ENCODE measurements around the gene EMB. TPM values are rescaled to one million over a fixed set of nuclear protein-coding genes. Genes with fewer than 3 reads are reported as not detected.
"Not testable (repeated sequence)": the region's sequence is repeated elsewhere in the genome, so short reads cannot be mapped to it uniquely, and the experiment has no call there.

Gene EMB, protein sequence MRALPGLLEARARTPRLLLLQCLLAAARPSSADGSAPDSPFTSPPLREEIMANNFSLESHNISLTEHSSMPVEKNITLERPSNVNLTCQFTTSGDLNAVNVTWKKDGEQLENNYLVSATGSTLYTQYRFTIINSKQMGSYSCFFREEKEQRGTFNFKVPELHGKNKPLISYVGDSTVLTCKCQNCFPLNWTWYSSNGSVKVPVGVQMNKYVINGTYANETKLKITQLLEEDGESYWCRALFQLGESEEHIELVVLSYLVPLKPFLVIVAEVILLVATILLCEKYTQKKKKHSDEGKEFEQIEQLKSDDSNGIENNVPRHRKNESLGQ
- total RNA-seq: 15.9 TPM
- long read RNA-seq, full-length matches to known transcripts: 5 of 6 reads
- long read RNA-seq, partial matches to known transcripts: 0 of 6 reads
- long read RNA-seq, other reads (novel, unspliced or antisense): 1 of 6 reads

DNA sequence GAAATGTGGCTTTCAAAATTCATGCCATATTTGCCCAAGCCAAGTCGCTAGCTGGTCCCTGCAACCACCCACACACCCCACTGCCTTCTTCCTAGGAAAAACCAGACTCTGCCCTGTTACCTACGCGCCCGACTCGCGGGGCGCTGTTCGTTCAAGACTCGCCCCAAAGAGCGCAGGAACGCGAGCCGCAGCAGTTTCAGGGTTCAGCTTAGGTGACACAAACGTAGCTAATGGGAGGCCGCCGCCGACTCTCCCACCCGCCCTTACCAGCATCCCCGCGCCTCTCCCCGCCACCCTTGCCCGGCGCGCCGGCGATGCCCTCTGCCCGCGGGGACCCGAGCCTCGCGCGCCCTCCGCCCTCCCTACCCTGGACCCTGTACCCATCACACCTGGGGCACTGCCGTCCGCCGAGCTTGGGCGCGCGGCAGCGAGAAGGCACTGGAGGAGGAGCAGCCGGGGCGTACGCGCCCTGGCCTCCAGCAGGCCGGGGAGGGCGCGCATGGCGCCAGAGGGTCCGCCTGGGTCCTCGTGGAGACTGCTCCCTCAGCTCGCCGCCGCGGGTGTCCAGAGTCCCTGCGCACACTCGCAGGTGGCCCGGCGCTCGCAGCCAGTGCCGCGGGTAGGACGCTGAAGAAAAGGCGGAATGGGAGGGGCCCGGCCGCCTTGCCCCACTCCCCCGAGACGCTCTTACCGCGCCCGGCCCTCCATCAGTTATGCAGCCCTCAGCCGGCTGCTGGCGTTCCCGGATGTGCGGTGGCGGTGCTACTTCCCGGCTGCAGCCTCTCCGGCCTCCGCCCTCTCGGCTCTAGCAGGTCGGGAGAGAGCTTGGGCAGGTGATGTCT lies at the start of gene EMB:
TSS of gene EMB (minus strand) at position 638 of the 842 bp plus-strand sequence. CDS start at position 501, 137 bp downstream.
- ATAC-seq (ENCODE audit: poor library complexity) (peak; percentile 91), DNase-seq (peak; percentile 85)
- intact Hi-C loops (cut with DNase I): no loop called here

DNA sequence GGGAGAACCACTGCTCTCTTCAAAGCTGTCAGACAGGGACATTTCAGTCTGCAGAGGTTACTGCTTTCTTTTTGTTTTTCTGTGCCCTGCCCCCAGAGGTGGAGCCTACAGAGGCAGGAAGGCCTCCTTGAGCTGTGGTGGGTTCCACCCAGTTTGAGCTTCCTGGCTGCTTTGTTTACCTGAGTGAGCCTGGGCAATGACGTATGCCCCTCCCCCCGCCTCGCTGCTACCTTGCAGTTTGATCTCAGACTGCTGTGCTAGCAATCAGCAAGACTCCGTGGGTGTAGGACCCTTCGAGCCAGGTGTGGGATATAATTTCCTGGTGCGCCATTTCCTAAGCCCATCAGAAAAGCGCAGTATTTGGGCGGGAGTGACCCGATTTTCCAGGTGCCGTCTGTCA lies 48.4 kb upstream of the EMB start:
- intact Hi-C loops (cut with DNase I); DNase-seq; ATAC-seq (ENCODE audit: poor library complexity): not testable (repeated sequence)

DNA sequence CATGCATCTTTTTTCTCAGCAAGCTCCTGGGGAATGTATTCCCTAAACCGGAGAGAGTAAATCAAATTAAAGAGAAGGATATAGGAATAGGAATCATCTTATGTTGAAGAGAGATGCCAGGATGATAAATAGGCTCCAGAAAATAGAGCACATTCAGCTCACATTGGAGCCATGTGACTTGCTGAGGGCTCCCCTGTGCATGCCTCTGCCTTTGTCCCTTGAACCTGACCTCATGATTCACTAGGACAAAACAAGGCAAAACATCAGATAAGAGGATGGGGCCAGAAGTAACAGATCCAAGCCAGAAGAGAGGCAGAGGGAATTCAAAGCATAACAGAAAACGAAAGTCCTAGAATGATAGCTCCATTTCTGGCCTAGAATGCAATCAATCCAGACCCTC lies 37.7 kb upstream of the EMB start:
- intact Hi-C loops (cut with DNase I); DNase-seq; ATAC-seq (ENCODE audit: poor library complexity): not testable (repeated sequence)

DNA sequence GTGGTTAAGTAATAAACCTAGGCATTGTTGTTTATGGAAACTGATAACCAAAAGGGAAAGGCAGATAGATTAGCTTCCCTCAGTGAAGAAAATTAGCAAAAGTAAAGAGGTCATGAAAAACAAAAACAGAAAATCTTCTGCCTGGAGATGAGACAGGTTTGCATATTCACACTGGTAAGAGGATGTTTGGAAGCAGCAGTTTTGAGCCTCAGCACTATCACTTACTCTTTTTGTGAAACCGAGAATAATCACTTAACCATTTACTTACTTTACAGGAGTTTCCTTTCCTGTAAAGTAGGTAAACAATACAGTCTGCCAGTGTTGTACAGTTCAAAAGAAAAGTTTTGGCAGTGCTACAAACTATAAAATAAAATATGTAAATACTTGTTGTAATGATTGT lies 35.5 kb upstream of the EMB start:
- ATAC-seq (ENCODE audit: poor library complexity) (no peak), DNase-seq (no peak)
- intact Hi-C loops (cut with DNase I): no loop called here

DNA sequence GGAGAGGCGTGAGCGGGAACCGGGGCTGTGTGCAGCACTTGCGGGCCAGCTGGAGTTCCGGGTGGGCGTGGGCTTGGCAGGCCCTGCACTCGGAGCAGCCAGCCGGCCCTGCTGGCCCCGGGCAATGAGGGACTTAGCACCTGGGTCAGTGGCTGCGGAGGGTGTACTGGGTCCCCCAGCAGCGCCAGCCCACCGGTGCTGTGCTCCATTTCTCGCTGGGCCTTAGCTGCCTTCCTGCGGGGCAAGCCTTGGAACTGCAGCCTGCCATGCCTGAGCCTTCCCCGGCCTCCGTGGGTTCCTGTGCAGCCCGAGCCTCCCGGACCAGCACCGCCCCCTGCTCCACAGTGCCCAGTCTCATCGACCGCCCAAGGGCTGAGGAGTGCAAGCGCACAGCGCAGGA lies 23.9 kb upstream of the EMB start:
- ATAC-seq (ENCODE audit: poor library complexity); intact Hi-C loops (cut with DNase I); DNase-seq: not testable (repeated sequence)

DNA sequence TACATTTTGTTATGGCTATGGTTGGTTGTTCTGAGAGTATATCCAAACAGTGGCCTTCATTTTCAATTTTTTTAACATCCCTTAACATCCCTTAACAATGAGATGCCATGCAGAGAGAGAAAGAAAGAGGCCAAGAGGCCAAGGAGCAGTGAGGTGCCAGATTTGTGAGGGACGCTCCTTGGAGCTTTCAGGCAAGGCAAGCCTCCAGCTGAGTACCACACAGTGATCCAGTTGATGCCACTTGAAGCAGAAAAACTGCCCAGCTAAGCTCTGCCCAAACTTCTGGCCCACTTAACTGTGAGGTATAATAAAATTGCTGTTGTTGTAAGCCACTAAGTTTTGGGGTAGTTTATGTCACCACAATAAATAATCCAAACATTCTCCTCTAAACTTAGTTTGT lies 22.6 kb upstream of the EMB start:
- DNase-seq (no peak), ATAC-seq (ENCODE audit: poor library complexity) (no peak)
- intact Hi-C loops (cut with DNase I): no loop called here

DNA sequence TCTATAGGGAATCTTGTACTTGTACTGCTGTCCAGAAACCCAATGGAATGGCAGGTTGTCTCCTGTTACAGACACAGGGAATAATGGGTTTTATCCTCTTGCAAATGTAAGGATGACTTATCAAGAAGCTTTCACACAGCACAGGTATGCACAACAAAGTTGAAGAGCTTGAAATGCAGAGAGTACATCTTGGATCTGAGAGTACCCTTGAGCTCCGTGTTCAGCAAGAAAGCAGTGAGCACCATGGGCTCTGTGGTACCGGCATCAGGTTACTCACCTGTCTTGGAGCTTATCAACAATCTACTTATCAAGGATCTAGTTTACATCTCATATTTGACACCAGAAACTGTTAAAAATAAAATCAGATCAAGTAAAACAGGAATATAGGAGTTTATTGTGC lies 22.0 kb upstream of the EMB start:
- ATAC-seq (ENCODE audit: poor library complexity): peak; percentile 12
- intact Hi-C loops (cut with DNase I): no loop called here
- no peak for DNase-seq

DNA sequence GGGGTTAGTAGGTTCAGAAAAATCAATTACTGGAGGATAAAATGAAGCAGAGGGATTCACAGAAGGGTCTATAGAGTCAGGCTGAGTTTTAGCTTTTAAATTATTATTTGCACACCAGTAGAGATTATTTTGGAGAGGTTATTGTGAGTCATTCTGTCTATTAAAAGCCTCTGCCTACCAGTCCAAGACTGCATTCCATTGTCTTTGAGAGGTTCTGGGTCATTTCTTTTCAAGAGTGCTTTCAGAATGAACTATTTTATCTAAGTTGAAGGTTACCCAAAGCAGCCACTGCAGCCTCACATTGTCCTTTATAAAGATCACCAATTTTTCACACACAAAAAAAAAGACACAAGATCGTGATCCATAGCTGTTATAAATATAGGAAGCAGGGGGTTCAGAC lies 21.5 kb upstream of the EMB start:
- peak; percentile 80 for ATAC-seq (ENCODE audit: poor library complexity)
- DNase-seq; intact Hi-C loops (cut with DNase I): not testable (repeated sequence)

DNA sequence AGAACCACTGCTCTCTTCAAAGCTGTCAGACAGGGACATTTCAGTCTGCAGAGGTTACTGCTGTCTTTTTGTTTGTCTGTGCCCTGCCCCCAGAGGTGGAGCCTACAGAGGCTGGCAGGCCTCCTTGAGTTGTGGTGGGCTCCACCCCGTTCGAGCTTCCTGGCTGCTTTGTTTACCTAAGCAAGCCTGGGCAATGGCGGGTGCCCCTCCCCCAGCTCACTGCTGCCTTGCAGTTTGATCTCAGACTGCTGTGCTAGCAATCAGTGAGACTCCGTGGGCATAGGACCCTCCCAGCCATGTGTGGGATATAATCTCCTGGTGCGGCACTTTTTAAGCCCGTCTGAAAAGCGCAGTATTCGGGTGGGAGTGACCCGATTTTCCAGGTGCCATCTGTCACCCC lies 17.3 kb upstream of the EMB start:
- DNase-seq; intact Hi-C loops (cut with DNase I); ATAC-seq (ENCODE audit: poor library complexity): not testable (repeated sequence)

- intact Hi-C loops (cut with DNase I); ATAC-seq (ENCODE audit: poor library complexity); DNase-seq: not testable (repeated sequence)
Observed at GRCh38 chr5:50449241-50449640, 8.2 kb upstream of the EMB start.

DNA sequence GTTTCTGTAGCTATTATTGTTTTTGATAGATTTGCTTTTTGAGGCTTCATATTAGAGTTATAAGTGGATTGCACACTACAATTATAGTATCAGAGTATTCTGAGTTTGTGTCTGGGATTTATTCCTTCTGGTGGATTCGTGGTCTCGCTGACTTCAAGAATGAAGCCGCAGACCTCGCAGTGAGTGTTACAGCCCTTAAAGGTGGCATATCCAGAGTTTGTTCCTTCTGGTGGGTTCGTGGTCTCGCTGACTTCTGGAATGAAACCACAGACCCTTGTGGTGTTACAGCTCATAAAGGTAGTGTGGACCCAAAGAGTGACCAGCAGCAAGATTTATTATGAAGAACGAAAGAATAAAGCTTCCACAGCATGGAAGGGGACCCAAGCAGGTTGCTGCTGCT lies 6.9 kb upstream of the EMB start:
- no peak for ATAC-seq (ENCODE audit: poor library complexity)
- no peak for DNase-seq
- intact Hi-C loops (cut with DNase I): no loop called here

- ATAC-seq (ENCODE audit: poor library complexity) (no peak), DNase-seq (no peak)
- intact Hi-C loops (cut with DNase I): no loop called here
Observed at GRCh38 chr5:50447228-50447627, 6.1 kb upstream of the EMB start.

- DNase-seq (no peak), ATAC-seq (ENCODE audit: poor library complexity) (no peak)
- intact Hi-C loops (cut with DNase I): no loop called here
Observed at GRCh38 chr5:50445296-50445949, 4.3 kb upstream of the EMB start.

DNA sequence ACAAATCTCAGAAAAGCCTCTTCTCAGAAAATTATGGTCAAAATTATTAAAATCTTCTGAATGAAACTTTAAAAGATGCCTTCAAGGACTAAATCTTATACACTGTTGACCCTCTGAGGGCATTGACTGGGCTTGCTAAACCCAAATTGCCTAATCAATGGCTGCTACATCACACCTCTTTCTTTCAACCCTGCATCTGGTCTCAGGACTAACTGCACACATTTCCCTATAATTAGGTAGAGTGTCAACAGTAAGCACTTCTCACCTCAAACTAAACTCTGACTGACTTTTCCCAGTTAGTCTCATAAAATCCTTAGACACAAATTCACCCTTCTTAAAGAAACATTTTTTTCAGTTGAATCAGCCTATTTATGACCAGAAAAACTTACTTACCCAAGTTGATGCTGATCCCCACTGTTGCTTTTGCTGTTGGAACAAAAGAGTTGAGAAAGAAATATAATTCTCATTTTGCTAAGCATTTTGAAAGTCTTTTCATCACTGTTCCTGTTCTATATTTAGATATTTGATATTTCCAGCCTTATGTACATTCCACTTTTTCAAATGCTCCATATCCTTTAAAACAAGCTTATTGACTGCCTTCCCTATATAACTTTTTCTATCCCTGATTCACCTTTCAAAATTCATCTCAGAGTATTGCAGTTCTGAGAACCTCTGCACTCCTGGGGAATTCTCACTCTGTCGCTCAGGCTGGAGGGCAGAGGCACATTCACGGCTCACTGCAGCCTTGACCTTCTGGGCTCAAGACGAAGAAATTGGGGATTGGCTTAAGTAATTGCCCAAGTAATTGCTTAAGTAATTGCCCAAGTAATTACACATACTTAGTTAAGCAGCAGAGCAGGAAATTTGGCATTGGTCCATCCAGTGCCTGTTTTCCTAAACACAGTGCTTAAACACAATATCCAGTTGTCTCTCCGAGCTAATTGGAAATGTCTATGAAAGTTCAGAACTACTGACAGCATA lies 1.8 kb upstream of the EMB start:
- intact Hi-C loops (cut with DNase I); ATAC-seq (ENCODE audit: poor library complexity); DNase-seq: not testable (repeated sequence)

- intact Hi-C loops (cut with DNase I): no loop called here
- ATAC-seq (ENCODE audit: poor library complexity): no peak
- no peak for DNase-seq
Observed at GRCh38 chr5:50441493-50441955, 436 bp upstream of the EMB start.

GRCh38 chr5:50439221-50439620 lies 1.9 kb downstream of the EMB start:
- ATAC-seq (ENCODE audit: poor library complexity) (no peak), DNase-seq (no peak)
- intact Hi-C loops (cut with DNase I): no loop called here

GRCh38 chr5:50438060-50438459 lies 3.0 kb downstream of the EMB start:
- ATAC-seq (ENCODE audit: poor library complexity); DNase-seq; intact Hi-C loops (cut with DNase I): not testable (repeated sequence)

- intact Hi-C loops (cut with DNase I): no loop called here
- DNase-seq (no peak), ATAC-seq (ENCODE audit: poor library complexity) (no peak)
Observed at GRCh38 chr5:50435168-50435567, 5.9 kb downstream of the EMB start.
